ENCODE measurements around the gene KNTC1.

DNA sequence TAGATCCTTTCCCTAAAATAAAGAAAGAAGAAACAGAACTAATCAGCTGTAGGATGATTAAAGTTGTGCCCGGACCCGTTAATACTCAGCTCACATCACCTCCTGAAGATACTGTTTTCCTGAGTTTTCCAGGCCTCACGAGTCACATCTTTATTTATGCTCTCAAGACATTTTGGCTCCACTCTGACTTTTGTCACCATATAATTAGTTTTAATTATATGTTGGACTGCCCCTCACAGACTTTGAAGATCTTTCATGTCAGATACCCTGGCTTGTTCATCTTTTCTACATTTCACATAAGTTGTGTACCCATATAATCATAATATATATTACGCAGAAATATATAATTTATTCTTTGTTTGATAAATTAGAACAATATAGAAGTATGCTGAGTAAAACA, 88.7 kb downstream of the KNTC1 start:
- TF ChIP-seq, protein P1, sequence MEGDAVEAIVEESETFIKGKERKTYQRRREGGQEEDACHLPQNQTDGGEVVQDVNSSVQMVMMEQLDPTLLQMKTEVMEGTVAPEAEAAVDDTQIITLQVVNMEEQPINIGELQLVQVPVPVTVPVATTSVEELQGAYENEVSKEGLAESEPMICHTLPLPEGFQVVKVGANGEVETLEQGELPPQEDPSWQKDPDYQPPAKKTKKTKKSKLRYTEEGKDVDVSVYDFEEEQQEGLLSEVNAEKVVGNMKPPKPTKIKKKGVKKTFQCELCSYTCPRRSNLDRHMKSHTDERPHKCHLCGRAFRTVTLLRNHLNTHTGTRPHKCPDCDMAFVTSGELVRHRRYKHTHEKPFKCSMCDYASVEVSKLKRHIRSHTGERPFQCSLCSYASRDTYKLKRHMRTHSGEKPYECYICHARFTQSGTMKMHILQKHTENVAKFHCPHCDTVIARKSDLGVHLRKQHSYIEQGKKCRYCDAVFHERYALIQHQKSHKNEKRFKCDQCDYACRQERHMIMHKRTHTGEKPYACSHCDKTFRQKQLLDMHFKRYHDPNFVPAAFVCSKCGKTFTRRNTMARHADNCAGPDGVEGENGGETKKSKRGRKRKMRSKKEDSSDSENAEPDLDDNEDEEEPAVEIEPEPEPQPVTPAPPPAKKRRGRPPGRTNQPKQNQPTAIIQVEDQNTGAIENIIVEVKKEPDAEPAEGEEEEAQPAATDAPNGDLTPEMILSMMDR (IDR thresholded peaks at IDR 0.05), result no peak
- no peak for TF ChIP-seq POLR2A (IDR thresholded peaks at IDR 0.05)
